ENCODE data around the gene SLC7A7.

GRCh38 chr14:22846811-22847307 lies 31.6 kb upstream of the SLC7A7 start:
- TF ChIP-seq ZNF670 (CRISPR knock-in tag; IDR thresholded peaks at IDR 0.05; ENCODE audit: borderline replicate concordance) (no peak), XRCC5 (optimal IDR thresholded peaks at IDR 0.05; ENCODE audit: low read length) (no peak), ZNF207 (IDR thresholded peaks at IDR 0.05; ENCODE audit: borderline replicate concordance) (no peak), CTCF (CRISPR knock-in tag; IDR thresholded peaks at IDR 0.05) (no peak), ZBTB8A (CRISPR knock-in tag; IDR thresholded peaks at IDR 0.05; ENCODE audit: borderline replicate concordance, low read depth) (no peak), RXRA (CRISPR knock-in tag; IDR thresholded peaks at IDR 0.05) (no peak), ARNT2 (CRISPR knock-in tag; IDR thresholded peaks at IDR 0.05; ENCODE audit: low read depth) (no peak), RELA (CRISPR knock-in tag; IDR thresholded peaks at IDR 0.05) (no peak), ZNF160 (CRISPR knock-in tag; IDR thresholded peaks at IDR 0.05) (no peak), HDAC2 (CRISPR knock-in tag; IDR thresholded peaks at IDR 0.05) (no peak), NFYB (CRISPR knock-in tag; IDR thresholded peaks at IDR 0.05) (no peak), CBFB (CRISPR knock-in tag; IDR thresholded peaks at IDR 0.05) (no peak), ARID2 (CRISPR knock-in tag; IDR thresholded peaks at IDR 0.05; ENCODE audit: borderline replicate concordance) (no peak)

All from HepG2 (cell line).